LNCAP (cell line): ENCODE data around the gene DOCK10.

Experiments
- TF ChIP-seq, protein P1 (sequence below): fragments of 450-650 bp; IDR thresholded peaks from 2 replicates; pipeline ENCODE4 v1.5.1; 2017; ENCODE audit warnings: mild to moderate bottlenecking

DOCK10 gene

GRCh38 chr2:224984637-224985036, 57.6 kb downstream of the DOCK10 start:
- TF ChIP-seq, protein P1, sequence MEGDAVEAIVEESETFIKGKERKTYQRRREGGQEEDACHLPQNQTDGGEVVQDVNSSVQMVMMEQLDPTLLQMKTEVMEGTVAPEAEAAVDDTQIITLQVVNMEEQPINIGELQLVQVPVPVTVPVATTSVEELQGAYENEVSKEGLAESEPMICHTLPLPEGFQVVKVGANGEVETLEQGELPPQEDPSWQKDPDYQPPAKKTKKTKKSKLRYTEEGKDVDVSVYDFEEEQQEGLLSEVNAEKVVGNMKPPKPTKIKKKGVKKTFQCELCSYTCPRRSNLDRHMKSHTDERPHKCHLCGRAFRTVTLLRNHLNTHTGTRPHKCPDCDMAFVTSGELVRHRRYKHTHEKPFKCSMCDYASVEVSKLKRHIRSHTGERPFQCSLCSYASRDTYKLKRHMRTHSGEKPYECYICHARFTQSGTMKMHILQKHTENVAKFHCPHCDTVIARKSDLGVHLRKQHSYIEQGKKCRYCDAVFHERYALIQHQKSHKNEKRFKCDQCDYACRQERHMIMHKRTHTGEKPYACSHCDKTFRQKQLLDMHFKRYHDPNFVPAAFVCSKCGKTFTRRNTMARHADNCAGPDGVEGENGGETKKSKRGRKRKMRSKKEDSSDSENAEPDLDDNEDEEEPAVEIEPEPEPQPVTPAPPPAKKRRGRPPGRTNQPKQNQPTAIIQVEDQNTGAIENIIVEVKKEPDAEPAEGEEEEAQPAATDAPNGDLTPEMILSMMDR, result no peak

GRCh38 chr2:224983712-224984554, 58.3 kb downstream of the DOCK10 start:
- TF ChIP-seq, protein P1, result no peak

DNA sequence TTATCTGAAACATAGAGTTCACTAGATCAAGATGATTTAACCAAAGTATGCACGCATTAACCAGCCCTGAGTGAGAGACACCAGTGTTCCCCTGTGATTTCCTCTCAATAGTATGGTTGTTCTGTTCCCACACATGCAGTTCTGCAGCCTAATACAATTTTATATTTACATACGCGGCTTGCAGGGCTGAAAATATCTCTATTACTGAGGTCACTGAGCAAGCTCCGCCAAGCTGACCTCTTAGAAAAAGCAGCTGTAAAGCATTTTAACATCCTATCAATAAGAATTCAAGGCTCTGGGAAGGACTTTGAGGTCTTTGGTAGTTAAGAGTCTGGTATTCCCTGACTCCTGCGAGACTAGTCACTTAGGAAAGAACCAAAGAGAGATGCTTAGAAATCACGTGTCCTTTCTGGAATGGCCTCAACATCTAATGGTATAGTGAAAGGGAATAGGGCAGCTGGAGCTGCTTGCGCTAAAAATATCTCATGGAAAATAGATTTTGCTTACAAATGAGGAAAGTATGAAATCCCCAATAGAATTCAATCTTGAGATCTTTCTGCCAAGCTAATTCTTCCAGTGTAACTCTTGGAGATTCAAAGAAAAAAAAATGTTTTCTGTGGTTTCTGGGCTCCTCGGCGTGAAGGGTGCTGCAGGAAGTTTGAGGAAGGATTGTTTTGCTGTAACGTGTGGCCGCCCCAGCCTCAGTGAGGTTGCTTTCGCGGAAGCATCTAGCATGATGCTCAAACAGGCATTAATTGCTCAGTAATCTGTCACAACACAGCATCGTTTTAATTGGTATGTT, 59.2 kb downstream of the DOCK10 start:
- TF ChIP-seq, protein P1, result no peak

DNA sequence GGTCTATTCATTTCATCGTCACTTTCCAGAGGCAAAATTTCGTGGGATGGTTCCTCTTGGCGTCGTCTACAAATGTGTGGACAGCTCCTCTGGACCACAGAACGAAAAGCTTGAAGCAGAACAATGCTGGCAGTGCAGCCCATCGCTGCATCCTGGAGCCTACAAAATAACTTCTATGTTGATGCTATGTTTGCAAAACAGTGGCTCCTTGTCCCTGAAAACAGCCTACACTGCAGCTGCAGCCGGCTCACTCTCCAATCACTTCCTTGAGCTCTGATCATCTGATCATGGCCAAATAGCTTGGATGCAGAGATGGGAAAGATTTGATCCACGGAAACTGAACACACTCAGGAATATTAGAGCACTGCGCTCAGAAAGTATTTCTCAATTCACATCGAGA, 60.0 kb downstream of the DOCK10 start:
- TF ChIP-seq, protein P1, result no peak

DNA sequence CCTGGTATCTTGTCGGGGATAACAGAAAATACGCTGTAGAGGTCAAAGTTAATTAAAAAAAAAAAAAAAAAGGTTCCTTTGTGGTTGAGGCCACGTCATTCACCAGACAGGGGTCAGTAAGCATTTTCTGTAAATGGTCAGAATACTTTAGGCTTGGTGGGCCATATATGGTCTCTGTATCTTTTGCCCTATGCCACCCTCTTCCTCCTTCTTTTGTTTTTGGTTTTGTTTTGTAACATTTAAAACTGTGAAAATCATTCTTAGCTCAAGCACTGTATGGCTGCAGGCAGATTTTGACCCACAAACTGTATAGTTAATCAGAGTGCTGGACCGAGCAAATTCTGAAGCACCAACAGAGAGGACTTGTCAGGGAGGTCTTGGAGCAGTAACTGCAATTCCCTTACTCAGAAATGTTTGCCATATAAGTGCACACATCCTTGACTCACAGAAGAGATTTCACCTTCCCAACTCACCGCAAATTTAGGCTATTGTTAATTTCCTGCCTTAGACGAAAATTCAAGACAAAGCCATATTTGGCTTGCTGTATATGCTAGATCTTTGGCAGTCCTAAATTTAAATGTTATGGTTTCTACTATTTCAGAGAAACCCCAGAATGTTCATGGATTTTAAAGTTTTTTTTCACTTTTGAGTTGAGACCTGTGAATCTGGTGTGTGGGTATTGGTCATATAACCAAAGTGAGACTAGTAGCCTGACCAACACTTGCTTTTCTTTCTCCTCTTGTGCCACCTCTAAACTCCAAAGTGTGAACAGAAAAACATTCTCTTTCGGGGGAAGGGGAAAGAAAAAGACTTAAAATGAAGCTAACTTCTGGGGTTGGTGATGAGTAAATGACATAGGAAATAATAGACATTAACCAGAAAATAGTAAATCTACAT, 65.4 kb downstream of the DOCK10 start:
- TF ChIP-seq, protein P1, result no peak

GRCh38 chr2:224975761-224976160, 66.5 kb downstream of the DOCK10 start:
- TF ChIP-seq, protein P1, result no peak
